Measurements from ENCODE around the gene STX16. TPM values are rescaled to one million over a fixed set of nuclear protein-coding genes. Genes with fewer than 3 reads are reported as not detected.
A peak's percentile ranks its signal among the peaks of the same experiment; 100 is the strongest.

The STX16 gene
- total RNA-seq, 1 donor from 2014 or later = 87.5 TPM

DNA sequence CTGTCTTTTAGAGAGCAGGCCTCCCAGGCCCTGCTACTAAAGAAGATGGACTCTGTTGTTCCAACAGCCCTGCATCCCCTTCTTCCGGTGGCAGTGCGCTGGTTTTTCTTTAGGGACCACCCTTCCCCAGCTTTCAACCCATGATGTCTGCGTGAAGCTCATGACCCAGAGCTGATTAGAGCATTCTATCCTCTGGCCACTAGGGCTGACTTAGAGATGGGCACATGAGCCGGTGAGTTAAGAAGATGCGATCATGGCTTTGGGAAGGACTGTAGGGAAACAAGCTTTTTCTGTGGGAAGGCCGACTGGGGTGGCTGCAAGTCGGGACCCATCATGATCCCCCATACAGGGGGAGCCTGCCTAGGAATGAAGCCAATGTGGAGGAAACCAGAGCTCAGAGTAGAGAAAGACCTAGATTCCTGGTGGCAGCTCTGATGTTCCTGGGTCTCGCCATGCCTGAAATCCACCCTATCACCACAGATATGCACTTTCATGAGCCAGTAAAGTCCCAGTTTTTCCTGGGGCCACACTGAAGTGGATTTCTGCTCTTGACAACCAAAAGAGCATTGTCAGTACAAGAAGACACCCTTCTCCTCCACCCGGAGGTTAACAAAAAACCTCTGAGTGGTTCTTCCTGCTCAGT is 29.1 kb upstream of the STX16 start:
- no peak overlapping the region for H3K27ac Mint-ChIP-seq

DNA sequence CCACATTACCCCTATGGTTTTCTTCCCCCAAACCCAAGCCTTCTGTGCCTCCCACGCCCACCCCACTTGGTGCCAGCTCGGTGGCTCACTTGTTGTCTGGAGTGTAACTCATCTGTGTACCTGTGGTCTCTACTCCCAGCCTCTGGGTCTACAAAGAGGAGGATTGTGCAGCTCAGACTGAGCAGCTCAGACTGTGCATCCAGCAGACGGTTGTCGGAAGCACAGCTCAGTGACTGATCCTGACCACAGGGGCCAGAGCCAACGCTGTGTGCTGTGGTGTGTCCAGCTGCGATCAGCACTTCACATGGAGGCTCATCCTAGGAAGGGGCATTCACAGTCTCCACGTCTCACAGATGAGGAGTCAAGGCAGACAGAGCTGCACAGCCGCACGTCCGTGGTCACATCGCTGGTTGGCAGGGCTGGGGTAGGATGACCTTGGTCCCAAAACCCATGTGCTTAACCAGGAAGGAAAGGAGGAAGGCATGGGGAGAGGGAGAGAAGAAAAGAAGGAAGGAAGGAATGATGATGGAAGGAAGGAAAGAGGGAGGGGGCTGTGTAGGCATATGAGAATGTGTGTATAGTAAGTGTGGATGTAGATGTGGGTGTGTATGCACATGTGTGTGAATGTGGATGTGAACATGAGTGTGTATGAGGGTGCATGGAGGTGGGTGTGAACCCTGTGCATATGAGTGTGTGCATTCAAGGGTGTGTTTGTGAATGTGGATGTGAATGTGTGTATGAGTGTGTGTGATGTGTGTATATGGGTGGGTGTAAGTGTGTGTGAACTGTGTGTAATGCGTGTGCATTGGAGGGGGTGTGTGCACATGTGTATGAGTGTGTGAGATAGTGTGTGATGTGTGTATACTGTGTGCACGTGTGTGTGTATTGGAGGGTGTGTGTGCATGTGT is 28.2 kb upstream of the STX16 start:
- DNase-seq (ENCODE audit: low spot score in 2 of 2, unreplicated experiment in 2 of 2) = no peak
- Mint-ChIP-seq H3K27me3 (ENCODE audit: low read depth) (peaks cover 4% of the 10 kb centered on the region), H3K4me3 (no peak overlapping the region), H3K36me3 (no peaks in the 10 kb centered on the region), H3K9me3 (no peaks in the 10 kb centered on the region), H3K4me1 (peaks cover 12% of the 10 kb centered on the region), H3K27ac (no peak overlapping the region)
- TF ChIP-seq, protein P1, sequence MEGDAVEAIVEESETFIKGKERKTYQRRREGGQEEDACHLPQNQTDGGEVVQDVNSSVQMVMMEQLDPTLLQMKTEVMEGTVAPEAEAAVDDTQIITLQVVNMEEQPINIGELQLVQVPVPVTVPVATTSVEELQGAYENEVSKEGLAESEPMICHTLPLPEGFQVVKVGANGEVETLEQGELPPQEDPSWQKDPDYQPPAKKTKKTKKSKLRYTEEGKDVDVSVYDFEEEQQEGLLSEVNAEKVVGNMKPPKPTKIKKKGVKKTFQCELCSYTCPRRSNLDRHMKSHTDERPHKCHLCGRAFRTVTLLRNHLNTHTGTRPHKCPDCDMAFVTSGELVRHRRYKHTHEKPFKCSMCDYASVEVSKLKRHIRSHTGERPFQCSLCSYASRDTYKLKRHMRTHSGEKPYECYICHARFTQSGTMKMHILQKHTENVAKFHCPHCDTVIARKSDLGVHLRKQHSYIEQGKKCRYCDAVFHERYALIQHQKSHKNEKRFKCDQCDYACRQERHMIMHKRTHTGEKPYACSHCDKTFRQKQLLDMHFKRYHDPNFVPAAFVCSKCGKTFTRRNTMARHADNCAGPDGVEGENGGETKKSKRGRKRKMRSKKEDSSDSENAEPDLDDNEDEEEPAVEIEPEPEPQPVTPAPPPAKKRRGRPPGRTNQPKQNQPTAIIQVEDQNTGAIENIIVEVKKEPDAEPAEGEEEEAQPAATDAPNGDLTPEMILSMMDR (IDR thresholded peaks at IDR 0.05; ENCODE audit: unreplicated experiment) = no peak

More for the DNA sequence above, 29.1 kb upstream of the STX16 start:
- Mint-ChIP-seq H3K9me3 (peaks cover 5% of the 10 kb centered on the region), H3K36me3 (no peaks in the 10 kb centered on the region), H3K4me1 (peaks cover 12% of the 10 kb centered on the region), H3K4me3 (no peak overlapping the region), H3K27me3 (ENCODE audit: low read depth) (peaks cover 4% of the 10 kb centered on the region)
- TF ChIP-seq, protein P1 (IDR thresholded peaks at IDR 0.05; ENCODE audit: unreplicated experiment) = no peak
- DNase-seq (ENCODE audit: low spot score in 2 of 2, unreplicated experiment in 2 of 2) = no peak

DNA sequence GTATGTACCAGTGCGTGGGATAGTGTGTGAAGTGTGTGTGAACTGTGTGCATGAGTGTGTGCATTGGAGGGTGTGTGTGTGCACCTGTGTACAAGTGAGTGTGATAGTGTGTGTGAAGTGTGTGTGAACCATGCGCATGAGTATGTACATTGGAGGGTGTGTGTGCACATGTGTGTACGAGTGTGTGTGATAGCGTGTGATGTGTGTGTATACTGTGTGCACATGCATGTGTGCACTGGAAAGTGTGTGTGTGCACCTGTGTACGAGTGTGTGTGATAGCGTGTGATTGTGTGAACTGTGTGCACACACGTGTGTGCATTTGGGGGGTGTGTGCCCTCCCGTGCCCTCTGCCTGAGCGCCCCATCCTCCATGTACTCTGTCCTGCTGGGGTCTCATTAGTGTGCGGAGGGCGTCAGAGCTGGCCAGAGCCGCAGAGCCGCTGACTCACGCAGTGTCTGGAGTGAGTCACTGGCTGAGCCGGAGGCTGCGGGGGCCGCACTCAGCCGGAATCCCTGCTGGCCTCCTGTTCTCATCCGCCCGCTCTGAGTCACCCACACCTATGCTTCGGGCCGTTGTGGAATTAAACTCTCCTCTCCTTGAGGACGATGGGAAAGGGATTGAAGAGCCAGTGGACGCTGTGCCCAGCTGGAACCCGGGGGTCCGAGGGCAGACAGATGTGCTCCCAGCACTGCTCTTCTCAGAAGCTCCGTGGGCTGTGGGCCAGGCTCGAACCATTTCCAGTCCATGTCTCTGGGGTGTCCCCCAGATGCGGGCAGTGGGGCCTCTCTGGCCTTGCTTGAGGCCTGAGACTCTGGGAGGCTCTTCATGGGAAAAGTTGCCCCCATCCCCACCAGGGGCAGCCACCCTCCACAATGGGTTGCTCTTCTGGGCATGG is 27.3 kb upstream of the STX16 start:
- H3K4me1 Mint-ChIP-seq = peaks cover 4% of the 10 kb centered on the region
- TF ChIP-seq, protein P1 (IDR thresholded peaks at IDR 0.05; ENCODE audit: unreplicated experiment) = no peak
- peak in 1 of 2 experiments; percentile 56 for DNase-seq (ENCODE audit: low spot score in 2 of 2, unreplicated experiment in 2 of 2)
- no peak overlapping the region for H3K4me3 Mint-ChIP-seq
- no peak overlapping the region for H3K27ac Mint-ChIP-seq
- peaks cover 4% of the 10 kb centered on the region for H3K27me3 Mint-ChIP-seq (ENCODE audit: low read depth)
- H3K36me3 Mint-ChIP-seq = no peaks in the 10 kb centered on the region
- no peaks in the 10 kb centered on the region for H3K9me3 Mint-ChIP-seq

DNA sequence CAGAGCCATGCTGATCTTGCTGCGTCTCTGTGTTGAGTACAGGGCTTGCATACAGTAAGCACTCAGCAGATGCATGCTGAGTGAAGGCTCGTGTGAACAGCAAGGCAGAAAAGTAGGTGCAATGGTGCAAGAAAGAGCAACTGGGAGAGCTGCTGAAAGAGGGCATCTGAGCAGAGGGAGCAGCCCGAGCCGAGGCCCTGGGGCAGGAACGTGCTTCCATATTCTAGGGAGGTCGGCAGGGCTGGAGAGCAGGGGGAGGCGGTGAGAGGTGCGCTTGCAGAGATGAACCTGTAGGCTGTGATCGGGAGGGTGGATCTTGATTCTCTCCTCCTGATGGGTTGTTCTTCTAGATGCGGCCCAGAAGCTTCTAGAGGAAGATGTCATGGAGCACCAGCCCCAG is 26.4 kb upstream of the STX16 start:
- Mint-ChIP-seq H3K27me3 (ENCODE audit: low read depth) (peaks cover 4% of the 10 kb centered on the region), H3K27ac (no peak overlapping the region)
- TF ChIP-seq, protein P1 (IDR thresholded peaks at IDR 0.05; ENCODE audit: unreplicated experiment) = no peak

DNA sequence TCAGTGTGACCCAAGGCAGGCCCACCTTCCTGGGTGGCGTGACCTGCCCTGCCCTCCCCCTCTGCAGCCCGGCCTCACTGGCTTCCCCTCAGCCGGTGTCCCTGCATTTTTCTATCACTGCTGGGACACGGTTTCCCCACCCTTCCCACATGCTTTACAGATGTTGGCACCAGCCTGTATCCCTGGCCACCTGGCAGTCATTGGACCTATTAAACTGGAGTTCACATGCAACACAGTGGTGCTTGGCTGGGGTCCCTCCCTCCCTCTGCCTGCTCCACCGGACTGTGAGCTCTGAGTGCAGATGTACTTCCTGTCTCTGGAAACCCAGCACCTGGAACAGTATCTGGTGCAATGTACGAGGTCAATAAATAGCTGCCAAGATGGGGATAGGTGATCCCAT is 25.5 kb upstream of the STX16 start:
- Mint-ChIP-seq H3K4me1 (peaks cover 3% of the 10 kb centered on the region), H3K36me3 (no peaks in the 10 kb centered on the region), H3K27me3 (ENCODE audit: low read depth) (peaks cover 2% of the 10 kb centered on the region), H3K27ac (no peak overlapping the region), H3K4me3 (no peak overlapping the region), H3K9me3 (no peaks in the 10 kb centered on the region)
- no peak for DNase-seq (ENCODE audit: low spot score in 2 of 2, unreplicated experiment in 2 of 2)
- TF ChIP-seq, protein P1 (IDR thresholded peaks at IDR 0.05; ENCODE audit: unreplicated experiment) = no peak

More for the DNA sequence above, 26.4 kb upstream of the STX16 start:
- no peak overlapping the region for H3K4me3 Mint-ChIP-seq
- no peaks in the 10 kb centered on the region for H3K9me3 Mint-ChIP-seq
- H3K36me3 Mint-ChIP-seq = no peaks in the 10 kb centered on the region
- DNase-seq (ENCODE audit: low spot score in 2 of 2, unreplicated experiment in 2 of 2) = no peak
- H3K4me1 Mint-ChIP-seq = peaks cover 3% of the 10 kb centered on the region
